HCT116 (cell line): Measurements from ENCODE around the gene NFE2L2. TPM values are rescaled to one million over a fixed set of nuclear protein-coding genes. Genes with fewer than 3 reads are reported as not detected.

Source experiments
- ATAC-seq: fragments of 200-7000 bp; cut with Tn5 transposase; 2 replicates; pipeline ENCODE4 v1.9.1; 2020; ENCODE audit warnings: mild to moderate bottlenecking, moderate library complexity
- BruUV-seq: library from RNA; stranded (reverse); fragments of 400-500 nt; replicated peaks from 2 replicates; lab custom pipeline; 2021; lab: Mats Ljungman, UMichigan
- CTCF ChIA-PET: fragments of 300-600 bp; sonication (Branson Sonifier 250); formaldehyde crosslinking; loops from one replicate; lab custom pipeline; 2021; ENCODE audit warnings: antibody characterized with exemption; lab: Charles Lee
- POLR2A ChIA-PET: fragments of 300-600, 350-600 bp; sonication (Branson Sonifier 250); formaldehyde crosslinking; loops from one replicate; lab custom pipeline; 2021; ENCODE audit warnings: antibody characterized with exemption; lab: Charles Lee
- RAD21 ChIA-PET, 2 experiments: fragments of 300-600 bp; sonication (Branson Sonifier 250); formaldehyde crosslinking; loops; one replicate each; lab custom pipeline; 2023; ENCODE audit warnings: low total read pairs in 2 of 2; ENCODE audit not compliant: uncharacterized antibody in 2 of 2, unreplicated experiment in 2 of 2, low non-redundant PET in 1 of 2; lab: Charles Lee
- DNase-seq: peaks from one replicate; pipeline ENCODE4 v3.0.0-alpha.2; 2010; ENCODE audit warnings: low read depth, low spot score
- H2AFZ ChIP-seq: fragments of 200-600 bp; shearing (Covaris generic), sonication (generic); 2 replicates; pipeline ENCODE4 v1.6.1; 2017; ENCODE audit warnings: low read depth, mixed run types, mixed read lengths, antibody characterized with exemption, low read length; ENCODE audit not compliant: poor library complexity, severe bottlenecking
- H3K27ac ChIP-seq: 2 replicates; pipeline ENCODE4 v1.5.1; 2012; ENCODE audit warnings: low read depth, low read length
- H3K27me3 ChIP-seq: fragments of 200-600 bp; sonication (generic); 2 replicates; pipeline ENCODE4 v1.6.1; 2016; ENCODE audit warnings: mixed run types, low read length, mixed read lengths; ENCODE audit not compliant: insufficient read depth
- H3K36me3 ChIP-seq, 2 experiments: fragments of 200-500 bp in 1 of 2; fragments of 200-600 bp in 1 of 2; sonication (Bioruptor generic) in 1 of 2; sonication (generic) in 1 of 2; 2 replicates each; pipeline versions ENCODE4 v1.5.1 to v1.6.1; 2014 to 2016; ENCODE audit warnings: low read length in 2 of 2, inconsistent platforms in 1 of 2, mixed read lengths in 1 of 2, mixed run types in 1 of 2; ENCODE audit not compliant: insufficient read depth in 2 of 2, control insufficient read depth in 1 of 2
- H3K4me1 ChIP-seq, 2 experiments: fragments of 200-600 bp in 1 of 2; sonication (generic) in 1 of 2; 2 replicates each; pipeline versions ENCODE4 v1.5.1 to v1.6.1; 2012 to 2017; ENCODE audit warnings: low read length in 2 of 2, inconsistent platforms in 1 of 2, mild to moderate bottlenecking in 1 of 2, mixed read lengths in 1 of 2, mixed run types in 1 of 2, moderate library complexity in 1 of 2; ENCODE audit not compliant: insufficient read depth in 2 of 2, control insufficient read depth in 1 of 2
- H3K4me2 ChIP-seq: fragments of 200-600 bp; sonication (generic); 2 replicates; pipeline ENCODE4 v1.6.1; 2017; ENCODE audit warnings: mixed run types, low read length, mixed read lengths
- H3K4me3 ChIP-seq, 2 experiments: fragments of 200-600 bp in 1 of 2; sonication (generic) in 1 of 2; replicated peaks in 1 of 2; 2 replicates each; pipeline ENCODE4 v1.5.1; 2011 to 2016; ENCODE audit warnings: low read length in 2 of 2, control low read depth in 1 of 2, low read depth in 1 of 2, mild to moderate bottlenecking in 1 of 2, mixed read lengths in 1 of 2, mixed run types in 1 of 2
- H3K79me2 ChIP-seq: fragments of 200-600 bp; sonication (generic); 2 replicates; pipeline ENCODE4 v1.6.1; 2017; ENCODE audit warnings: mild to moderate bottlenecking, mixed run types, low read length, moderate library complexity, mixed read lengths; ENCODE audit not compliant: insufficient read depth
- H3K9ac ChIP-seq: fragments of 200-600 bp; sonication (generic); 2 replicates; pipeline ENCODE4 v1.6.1; 2016; ENCODE audit warnings: low read length, mixed read lengths
- H3K9me2 ChIP-seq: fragments of 200-600 bp; sonication (generic), shearing (Covaris generic); 2 replicates; pipeline ENCODE4 v1.6.1; 2017; ENCODE audit warnings: mixed run types, mild to moderate bottlenecking, moderate library complexity; ENCODE audit not compliant: insufficient read depth
- H3K9me3 ChIP-seq, 2 experiments: fragments of 200-500 bp in 1 of 2; fragments of 200-600 bp in 1 of 2; sonication (Bioruptor generic) in 1 of 2; sonication (generic) in 1 of 2; 2 replicates each; pipeline ENCODE4 v1.6.1; 2014 to 2017; ENCODE audit warnings: low read length in 2 of 2, mixed read lengths in 2 of 2, inconsistent platforms in 1 of 2, low read depth in 1 of 2, mild to moderate bottlenecking in 1 of 2, mixed run types in 1 of 2, moderate library complexity in 1 of 2; ENCODE audit not compliant: control insufficient read depth in 1 of 2, insufficient read depth in 1 of 2
- H4K20me1 ChIP-seq: fragments of 200-600 bp; sonication (generic), shearing (Covaris generic); 2 replicates; pipeline ENCODE4 v1.6.1; 2017; ENCODE audit warnings: mixed run types, mild to moderate bottlenecking, moderate library complexity; ENCODE audit not compliant: insufficient read depth
- CEBPB ChIP-seq: IDR thresholded peaks from 2 replicates; pipeline ENCODE4 v1.6.1; 2012; ENCODE audit warnings: low read depth
- EGR1 ChIP-seq: IDR thresholded peaks from 2 replicates; pipeline ENCODE4 v1.6.1; 2012; ENCODE audit warnings: low read depth
- ELF1 ChIP-seq: IDR thresholded peaks from 2 replicates; pipeline ENCODE4 v1.6.1; 2012; ENCODE audit warnings: low read depth, borderline replicate concordance
- EZH2 ChIP-seq: fragments of 200-600 bp; sonication (generic); IDR thresholded peaks from 2 replicates; pipeline ENCODE4 v1.6.1; 2017; ENCODE audit warnings: antibody characterized with exemption, mixed run types
- FOSL1 ChIP-seq: IDR thresholded peaks from 2 replicates; pipeline ENCODE4 v1.6.1; 2012; ENCODE audit warnings: low read depth
- JUND ChIP-seq: IDR thresholded peaks from 2 replicates; pipeline ENCODE4 v1.6.1; 2012
- POLR2A ChIP-seq: IDR thresholded peaks from 2 replicates; pipeline ENCODE4 v1.7.0; 2011; ENCODE audit warnings: borderline replicate concordance; ENCODE audit not compliant: insufficient read depth, insufficient read length; ENCODE audit errors: extremely low read depth
- POLR2AphosphoS5 ChIP-seq: IDR thresholded peaks from 2 replicates; pipeline ENCODE4 v1.6.1; 2011; ENCODE audit warnings: mild to moderate bottlenecking, low read depth, low read length, moderate library complexity
- RAD21 ChIP-seq: IDR thresholded peaks from 2 replicates; pipeline ENCODE4 v1.6.1; 2012; ENCODE audit warnings: low read depth, mild to moderate bottlenecking
- SRF ChIP-seq: IDR thresholded peaks from 2 replicates; pipeline ENCODE4 v1.6.1; 2012; ENCODE audit warnings: low read depth
- YY1 ChIP-seq: IDR thresholded peaks from 2 replicates; pipeline ENCODE4 v1.6.1; 2011; ENCODE audit warnings: low read length, low read depth, moderate library complexity, mild to moderate bottlenecking; ENCODE audit not compliant: insufficient replicate concordance; ENCODE audit errors: extremely low read depth
- ZFX ChIP-seq: fragments of 450-650 bp; IDR thresholded peaks from 2 replicates; pipeline ENCODE4 v1.6.1; 2017
- ZNF274 ChIP-seq: fragments of 200-500 bp; sonication (Bioruptor generic); IDR thresholded peaks from 2 replicates; pipeline ENCODE4 v1.6.1; 2014; ENCODE audit warnings: mild to moderate bottlenecking, low read depth, low read length, inconsistent platforms
- intact Hi-C: fragments of 100-400 bp; cut with micrococcal nuclease; formaldehyde crosslinking; loops from 2 replicates; pipeline ENCODE4 v1.10.0; 2022
- total RNA-seq: library from RNA; stranded (reverse); gene quantifications from one replicate; pipeline ENCODE4 v1.2.1, GENCODE V29; 2021; ENCODE audit not compliant: unreplicated experiment
- TF ChIP-seq, protein P1 (sequence below): IDR thresholded peaks from 2 replicates; pipeline ENCODE4 v1.6.1; 2012
- TF ChIP-seq, protein P2 (sequence below): IDR thresholded peaks from 2 replicates; pipeline ENCODE4 v1.6.1; 2011; ENCODE audit warnings: mild to moderate bottlenecking, low read length, moderate library complexity; ENCODE audit not compliant: insufficient replicate concordance; ENCODE audit errors: extremely low read depth

NFE2L2 gene
- total RNA-seq, 1 experiment from 2014 or later, result 106 TPM

DNA sequence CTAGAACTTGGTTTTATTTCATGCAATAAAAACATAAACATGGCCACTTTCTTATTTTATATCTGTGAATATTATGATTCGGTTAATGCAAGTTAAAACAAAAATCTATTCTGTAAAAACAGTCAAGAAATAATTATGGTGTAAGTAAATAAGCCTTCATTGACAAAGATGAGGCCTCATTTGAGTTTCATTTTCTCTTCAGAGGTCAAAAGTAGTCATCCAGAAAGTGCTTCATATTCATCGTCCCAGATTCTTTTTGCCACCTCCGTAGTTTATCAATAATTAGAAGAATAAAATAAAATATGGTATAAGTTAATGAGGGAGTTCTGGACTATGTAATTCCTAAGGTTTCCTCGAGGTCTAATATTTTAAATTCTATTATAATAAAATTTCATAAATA, 71.3 kb downstream of the NFE2L2 start:
- ChIA-PET POLR2A (no interaction called here), CTCF (no interaction called here), RAD21 (no interaction called here)
- no peaks in the 10 kb centered on the region for H3K36me3 ChIP-seq
- no peak overlapping the region for H3K9ac ChIP-seq
- H3K4me2 ChIP-seq, result no peak overlapping the region
- no peak overlapping the region for H3K4me3 ChIP-seq
- peaks cover 5 to 9% of the 10 kb centered on the region in 2 experiments; a peak in 3 of 4 replicates for H3K4me1 ChIP-seq
- TF ChIP-seq POLR2A (no peak), ZFX (no peak), EGR1 (no peak), SRF (no peak)
- no peak overlapping the region for H3K27ac ChIP-seq
- DNase-seq, result no peak
- H3K27me3 ChIP-seq, result no peaks in the 10 kb centered on the region
- no peaks in the 10 kb centered on the region for H3K9me3 ChIP-seq
- no peaks in the 10 kb centered on the region for H3K9me2 ChIP-seq
- no peaks in the 10 kb centered on the region for H3K79me2 ChIP-seq
- BruUV-seq, result no TSS peak
- H4K20me1 ChIP-seq, result no peaks in the 10 kb centered on the region
- intact Hi-C loops, result no loop called here
- no peak overlapping the region for H2AFZ ChIP-seq
- ATAC-seq, result no peak

DNA sequence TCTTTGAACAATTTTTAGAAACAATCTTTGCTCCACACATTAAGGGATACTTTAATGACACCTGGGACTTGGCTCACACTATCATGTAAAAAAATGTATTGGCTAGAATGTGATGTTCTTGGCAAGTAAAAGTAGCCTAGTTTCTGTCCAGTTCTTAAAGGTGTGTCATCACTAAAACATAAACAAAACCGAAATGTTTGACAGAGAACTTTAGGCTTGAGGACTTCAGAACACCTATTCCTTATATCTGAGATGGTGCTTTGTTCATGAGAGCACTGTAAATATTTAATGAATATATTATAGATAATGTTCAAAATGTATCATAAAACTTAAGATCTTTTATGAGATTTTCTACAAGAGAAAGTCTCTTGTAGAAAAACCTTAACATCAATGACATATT, 71.7 kb downstream of the NFE2L2 start:
- ATAC-seq (no peak), DNase-seq (no peak)
- ChIA-PET RAD21 (no interaction called here), CTCF (no interaction called here), POLR2A (no interaction called here)
- H3K9me2 ChIP-seq, result no peaks in the 10 kb centered on the region
- no peak overlapping the region for H3K4me3 ChIP-seq
- no peak overlapping the region for H3K4me2 ChIP-seq
- H3K27me3 ChIP-seq, result no peaks in the 10 kb centered on the region
- H3K79me2 ChIP-seq, result no peaks in the 10 kb centered on the region
- TF ChIP-seq SRF, result no peak
- TF ChIP-seq POLR2A, result no peak
- TF ChIP-seq ELF1, result no peak
- TF ChIP-seq YY1, result no peak
- TF ChIP-seq POLR2AphosphoS5, result no peak
- no peak for TF ChIP-seq RAD21
- no peak for TF ChIP-seq ZNF274
- no peak for TF ChIP-seq FOSL1
- TF ChIP-seq CEBPB, result no peak
- TF ChIP-seq, protein P1, sequence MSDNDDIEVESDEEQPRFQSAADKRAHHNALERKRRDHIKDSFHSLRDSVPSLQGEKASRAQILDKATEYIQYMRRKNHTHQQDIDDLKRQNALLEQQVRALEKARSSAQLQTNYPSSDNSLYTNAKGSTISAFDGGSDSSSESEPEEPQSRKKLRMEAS, result no peak
- no peak for TF ChIP-seq ZFX
- TF ChIP-seq EGR1, result no peak
- TF ChIP-seq JUND, result no peak
- no peak for TF ChIP-seq EZH2
- TF ChIP-seq, protein P2, sequence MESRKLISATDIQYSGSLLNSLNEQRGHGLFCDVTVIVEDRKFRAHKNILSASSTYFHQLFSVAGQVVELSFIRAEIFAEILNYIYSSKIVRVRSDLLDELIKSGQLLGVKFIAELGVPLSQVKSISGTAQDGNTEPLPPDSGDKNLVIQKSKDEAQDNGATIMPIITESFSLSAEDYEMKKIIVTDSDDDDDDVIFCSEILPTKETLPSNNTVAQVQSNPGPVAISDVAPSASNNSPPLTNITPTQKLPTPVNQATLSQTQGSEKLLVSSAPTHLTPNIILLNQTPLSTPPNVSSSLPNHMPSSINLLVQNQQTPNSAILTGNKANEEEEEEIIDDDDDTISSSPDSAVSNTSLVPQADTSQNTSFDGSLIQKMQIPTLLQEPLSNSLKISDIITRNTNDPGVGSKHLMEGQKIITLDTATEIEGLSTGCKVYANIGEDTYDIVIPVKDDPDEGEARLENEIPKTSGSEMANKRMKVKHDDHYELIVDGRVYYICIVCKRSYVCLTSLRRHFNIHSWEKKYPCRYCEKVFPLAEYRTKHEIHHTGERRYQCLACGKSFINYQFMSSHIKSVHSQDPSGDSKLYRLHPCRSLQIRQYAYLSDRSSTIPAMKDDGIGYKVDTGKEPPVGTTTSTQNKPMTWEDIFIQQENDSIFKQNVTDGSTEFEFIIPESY, result no peak
- no peaks in the 10 kb centered on the region for H4K20me1 ChIP-seq
- no peak overlapping the region for H3K9ac ChIP-seq
- no TSS peak for BruUV-seq
- intact Hi-C loops, result no loop called here
- H3K27ac ChIP-seq, result no peak overlapping the region
- no peak overlapping the region for H2AFZ ChIP-seq
- peaks cover 9 to 14% of the 10 kb centered on the region in 2 experiments; a peak in 3 of 4 replicates for H3K4me1 ChIP-seq
- H3K9me3 ChIP-seq, result no peaks in the 10 kb centered on the region
- H3K36me3 ChIP-seq, result no peaks in the 10 kb centered on the region
